Prostate gland (tissue), 2 donors: ENCODE data around the gene PRIMPOL. TPM values are rescaled to one million over a fixed set of nuclear protein-coding genes. Genes with fewer than 3 reads are reported as not detected.

Experiments
- DNase-seq: peaks from one replicate; pipeline ENCODE4 v3.0.0-alpha.2; 2019; ENCODE audit warnings: low spot score
- H3K27ac ChIP-seq, 2 donors: fragments of 200-600 bp; sonication (generic); 2 replicates each; pipeline ENCODE4 v1.5.1; 2017 to 2019
- H3K27me3 ChIP-seq: fragments of 200-600 bp; sonication (generic); replicated peaks from 2 replicates; pipeline ENCODE4 v1.5.1; 2019; ENCODE audit not compliant: insufficient read depth
- H3K36me3 ChIP-seq, 2 donors: fragments of 200-600 bp; sonication (generic); 1 replicate in 1 of 2; 2 replicates in 1 of 2; pipeline versions ENCODE4 v1.5.1 to v1.8.1; 2017 to 2019
- H3K4me1 ChIP-seq: fragments of 200-600 bp; sonication (generic); replicated peaks from 2 replicates; pipeline ENCODE4 v1.5.1; 2019
- H3K4me3 ChIP-seq, 2 donors: fragments of 200-600 bp; sonication (generic); 2 replicates each; pipeline ENCODE4 v1.5.1; 2017 to 2019
- H3K9me3 ChIP-seq: fragments of 200-600 bp; sonication (generic); 2 replicates; pipeline ENCODE4 v1.5.1; 2017
- CTCF ChIP-seq, 4 experiments: fragments of 200-600 bp in 2 of 4; fragments of 450-650 bp in 2 of 4; sonication (generic) in 2 of 4; IDR thresholded peaks; 1 replicate in 3 of 4; 2 replicates in 1 of 4; pipeline ENCODE4 v1.5.1; 2016 to 2019; ENCODE audit warnings: antibody characterized with exemption in 4 of 4, mild to moderate bottlenecking in 2 of 4, moderate library complexity in 2 of 4
- POLR2A ChIP-seq: fragments of 450-650 bp; IDR thresholded peaks from one replicate; pipeline ENCODE4 v1.6.1; 2016; ENCODE audit warnings: antibody characterized with exemption, mild to moderate bottlenecking
- POLR2AphosphoS5 ChIP-seq: sonication (generic); formaldehyde crosslinking; IDR thresholded peaks from one replicate; pipeline ENCODE4 v1.6.1; 2017; ENCODE audit warnings: antibody characterized with exemption
- WGBS: methylation state at CpG from one replicate; pipeline ENCODE4 v1.1.5; 2018; 5-methylcytosine and 5-hydroxymethylcytosine counted together
- intact Hi-C: fragments of 100-400 bp; cut with DNase I; formaldehyde crosslinking; loops from one replicate; pipeline ENCODE4 v1.14.2; 2022
- total RNA-seq, 2 donors: library from RNA; depleted of rRNA; stranded (reverse); fragments of >200 nt; gene quantifications; one replicate each; pipeline ENCODE4 v1.1.0, GENCODE V29; 2016

Gene PRIMPOL
- total RNA-seq, 2 donors from 2014 or later = 14.3 to 28.6 TPM

- no peak overlapping the region for H3K27ac ChIP-seq
- WGBS = 87% methylated on average over 3 of the region's 3 CpGs
- H3K4me3 ChIP-seq = no peak overlapping the region
- no peak for DNase-seq
- H3K4me1 ChIP-seq = no peaks in the 10 kb centered on the region
- H3K27me3 ChIP-seq = no peaks in the 10 kb centered on the region
- H3K9me3 ChIP-seq = no peaks in the 10 kb centered on the region
- intact Hi-C loops = no loop called here
- TF ChIP-seq POLR2A (no peak), POLR2AphosphoS5 (no peak), CTCF (IDR thresholded peaks at IDR 0.05) (no peak)
- no peaks in the 10 kb centered on the region for H3K36me3 ChIP-seq
These were observed 26.4 kb downstream of the PRIMPOL start for GRCh38 chr4:184675821-184676492.

- H3K27me3 ChIP-seq = no peaks in the 10 kb centered on the region
- DNase-seq = no peak
- 76% methylated on average over 9 of the region's 9 CpGs for WGBS
These were observed 31.2 kb downstream of the PRIMPOL start for GRCh38 chr4:184680698-184681097.

GRCh38 chr4:184681916-184682315 lies 32.4 kb downstream of the PRIMPOL start:
- no peaks in the 10 kb centered on the region for H3K4me1 ChIP-seq
- no peaks in the 10 kb centered on the region for H3K9me3 ChIP-seq
- intact Hi-C loops = no loop called here
- no peaks in the 10 kb centered on the region for H3K36me3 ChIP-seq
- TF ChIP-seq CTCF (IDR thresholded peaks at IDR 0.05) = no peak
- TF ChIP-seq POLR2A = no peak
- no peak for TF ChIP-seq POLR2AphosphoS5
- WGBS = 94% methylated on average over 1 of the region's 1 CpG
- H3K27ac ChIP-seq = no peak overlapping the region
- no peak for DNase-seq
- no peak overlapping the region for H3K4me3 ChIP-seq
- H3K27me3 ChIP-seq = no peaks in the 10 kb centered on the region

More at GRCh38 chr4:184680698-184681097, 31.2 kb downstream of the PRIMPOL start:
- no peaks in the 10 kb centered on the region for H3K9me3 ChIP-seq
- intact Hi-C loops = no loop called here
- H3K27ac ChIP-seq = no peak overlapping the region
- H3K4me3 ChIP-seq = no peak overlapping the region
- H3K36me3 ChIP-seq = no peaks in the 10 kb centered on the region
- no peaks in the 10 kb centered on the region for H3K4me1 ChIP-seq
- TF ChIP-seq POLR2AphosphoS5 (no peak), POLR2A (no peak), CTCF (IDR thresholded peaks at IDR 0.05) (no peak)

GRCh38 chr4:184684491-184685189 lies 35.1 kb downstream of the PRIMPOL start:
- TF ChIP-seq POLR2AphosphoS5 = no peak
- TF ChIP-seq CTCF (IDR thresholded peaks at IDR 0.05) = no peak
- no peak for TF ChIP-seq POLR2A
- Histone ChIP-seq H3K9me3 (no peaks in the 10 kb centered on the region), H3K4me3 (no peak overlapping the region), H3K36me3 (no peaks in the 10 kb centered on the region), H3K27ac (no peak overlapping the region), H3K4me1 (no peaks in the 10 kb centered on the region), H3K27me3 (no peaks in the 10 kb centered on the region)
- DNase-seq = no peak
- WGBS = 79% methylated on average over 5 of the region's 5 CpGs
- intact Hi-C loops = no loop called here

- WGBS = 37% methylated on average over 3 of the region's 3 CpGs
- no peak overlapping the region for H3K4me3 ChIP-seq
- DNase-seq = no peak
- intact Hi-C loops = no loop called here
- H3K36me3 ChIP-seq = no peaks in the 10 kb centered on the region
- H3K4me1 ChIP-seq = no peaks in the 10 kb centered on the region
- H3K27me3 ChIP-seq = no peaks in the 10 kb centered on the region
- H3K27ac ChIP-seq = no peak overlapping the region
- TF ChIP-seq CTCF (IDR thresholded peaks at IDR 0.05) (no peak), POLR2AphosphoS5 (no peak), POLR2A (no peak)
- H3K9me3 ChIP-seq = no peaks in the 10 kb centered on the region
These were observed 38.5 kb downstream of the PRIMPOL start for GRCh38 chr4:184688005-184688404.
